HL-60 (cell line): ENCODE data around the gene ZNF76.

ENCODE experiments used
- GABPA ChIP-seq: IDR thresholded peaks from 2 replicates; pipeline ENCODE4 v1.6.1; 2012; ENCODE audit warnings: low read depth
- POLR2AphosphoS5 ChIP-seq: IDR thresholded peaks from 2 replicates; pipeline ENCODE4 v1.6.1; 2012; ENCODE audit warnings: low read depth
- TF ChIP-seq, protein P1 (sequence below): IDR thresholded peaks from one replicate; pipeline ENCODE4 v1.5.1; 2011; ENCODE audit warnings: low read length, control low read depth, inconsistent platforms; ENCODE audit not compliant: insufficient read depth

DNA sequence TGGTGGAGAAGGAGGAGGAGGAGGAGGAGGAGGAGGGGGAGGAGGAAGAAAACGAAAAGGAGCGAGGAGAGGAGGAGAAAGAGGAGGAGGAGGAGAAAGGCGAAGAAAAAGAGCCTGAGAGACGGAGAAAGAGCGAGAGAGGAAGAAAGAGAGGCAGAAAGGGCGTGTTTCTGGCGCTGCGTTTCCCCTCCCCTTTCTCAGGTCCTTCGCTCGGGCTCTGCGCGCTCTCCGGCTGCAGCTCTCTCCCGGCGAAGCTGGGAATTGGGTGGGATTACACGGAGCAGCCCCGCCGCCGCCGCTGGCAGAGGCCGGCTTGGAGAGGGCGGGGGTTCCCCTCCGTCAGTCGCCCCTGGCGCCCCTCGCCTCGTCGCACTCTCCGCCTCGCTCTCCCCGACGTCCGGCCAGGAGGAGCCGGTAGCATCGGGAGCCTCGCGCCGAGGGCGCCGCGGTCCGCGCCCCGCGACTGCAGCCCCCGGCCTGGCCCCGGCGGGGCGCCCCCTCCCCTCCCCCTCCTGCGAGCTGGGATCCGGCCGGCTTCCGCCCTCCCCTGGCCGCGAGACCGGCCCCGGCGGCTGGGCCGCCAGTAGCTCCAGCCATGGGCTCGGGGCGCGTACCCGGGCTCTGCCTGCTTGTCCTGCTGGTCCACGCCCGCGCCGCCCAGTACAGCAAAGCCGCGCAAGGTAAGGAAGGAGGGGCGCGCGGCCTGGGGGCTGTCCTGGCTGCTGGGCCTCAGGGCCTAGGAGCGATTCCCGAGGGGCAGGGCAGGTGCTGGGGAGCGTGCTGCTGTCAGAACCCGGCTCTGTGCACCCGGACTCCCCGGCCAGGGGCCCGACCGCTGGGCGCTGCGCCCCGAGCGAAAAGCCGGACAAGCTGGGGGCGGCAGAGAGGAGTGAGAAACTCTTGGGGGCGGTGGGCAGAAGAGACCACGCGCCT is 45.4 kb upstream of the ZNF76 start, which contains the start of gene SCUBE3:
- TF ChIP-seq, protein P1, sequence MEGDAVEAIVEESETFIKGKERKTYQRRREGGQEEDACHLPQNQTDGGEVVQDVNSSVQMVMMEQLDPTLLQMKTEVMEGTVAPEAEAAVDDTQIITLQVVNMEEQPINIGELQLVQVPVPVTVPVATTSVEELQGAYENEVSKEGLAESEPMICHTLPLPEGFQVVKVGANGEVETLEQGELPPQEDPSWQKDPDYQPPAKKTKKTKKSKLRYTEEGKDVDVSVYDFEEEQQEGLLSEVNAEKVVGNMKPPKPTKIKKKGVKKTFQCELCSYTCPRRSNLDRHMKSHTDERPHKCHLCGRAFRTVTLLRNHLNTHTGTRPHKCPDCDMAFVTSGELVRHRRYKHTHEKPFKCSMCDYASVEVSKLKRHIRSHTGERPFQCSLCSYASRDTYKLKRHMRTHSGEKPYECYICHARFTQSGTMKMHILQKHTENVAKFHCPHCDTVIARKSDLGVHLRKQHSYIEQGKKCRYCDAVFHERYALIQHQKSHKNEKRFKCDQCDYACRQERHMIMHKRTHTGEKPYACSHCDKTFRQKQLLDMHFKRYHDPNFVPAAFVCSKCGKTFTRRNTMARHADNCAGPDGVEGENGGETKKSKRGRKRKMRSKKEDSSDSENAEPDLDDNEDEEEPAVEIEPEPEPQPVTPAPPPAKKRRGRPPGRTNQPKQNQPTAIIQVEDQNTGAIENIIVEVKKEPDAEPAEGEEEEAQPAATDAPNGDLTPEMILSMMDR: no peak
- no peak for TF ChIP-seq POLR2AphosphoS5
- no peak for TF ChIP-seq GABPA
